ENCODE measurements around the gene ZNF678.

DNA sequence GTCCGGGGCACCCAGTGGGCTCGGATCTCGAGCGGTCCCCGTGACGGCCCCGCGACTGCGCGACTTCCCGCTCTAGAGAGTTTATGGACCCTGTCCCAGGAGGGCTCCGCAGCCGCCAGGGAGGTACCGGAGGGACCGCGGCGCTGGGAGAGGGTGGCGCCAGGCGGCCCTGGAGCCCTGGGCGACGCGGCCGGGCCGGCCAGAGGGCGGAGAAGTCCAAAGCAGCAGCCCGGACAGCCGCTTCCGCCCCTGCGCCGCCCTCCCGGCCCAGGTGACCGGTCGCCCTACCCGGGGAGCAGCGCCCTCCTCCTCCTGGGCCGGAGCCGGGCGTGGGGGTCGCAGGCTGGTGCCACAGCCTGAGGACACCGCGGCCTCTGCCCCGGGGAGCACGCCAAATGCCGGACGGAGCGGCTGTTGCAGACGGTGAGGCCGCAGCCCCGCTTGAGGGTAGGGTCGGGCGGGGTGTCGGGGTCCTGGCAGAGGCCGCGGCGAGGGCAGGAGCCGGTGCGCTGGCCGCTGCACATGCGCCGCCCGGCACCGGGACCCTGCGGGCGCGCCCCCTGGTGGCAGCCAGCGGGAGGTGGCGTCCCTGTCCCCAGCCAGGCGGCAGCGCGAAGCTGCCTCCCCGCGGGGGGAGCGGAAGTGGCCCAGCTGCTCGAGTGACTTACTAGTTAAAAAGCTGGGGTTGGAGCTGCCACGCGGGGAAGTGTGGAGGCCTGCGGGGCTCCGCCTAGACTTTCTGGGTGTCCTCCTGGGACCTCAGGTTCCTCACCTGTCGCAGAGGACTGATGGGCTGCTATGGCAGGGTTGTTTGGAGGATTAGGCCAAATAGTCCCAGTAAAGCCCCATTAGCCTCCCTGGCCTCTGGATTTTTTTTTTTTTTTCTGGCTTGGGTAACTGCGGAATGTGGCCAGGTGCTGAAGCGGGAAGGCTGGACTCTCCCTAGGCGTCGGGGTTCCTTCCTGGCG lies 20.9 kb upstream of the ZNF678 start:
- 0 out of 2 replicates have a peak, but pooled peaks have one; percentile 49 for TF ChIP-seq SUZ12 (IDR thresholded peaks at IDR 0.05; ENCODE audit: low read length)
- TF ChIP-seq SIN3A (conservative IDR thresholded peaks at IDR 0.05 in 1 of 2, IDR thresholded peaks at IDR 0.05 in 1 of 2; ENCODE audit: low read depth in 1 of 2, low read length in 2 of 2), result no peak; a peak in 1 of 4 replicates
- no peak for TF ChIP-seq CHD7 (IDR thresholded peaks at IDR 0.05; ENCODE audit: insufficient replicate concordance, low read length)
- TF ChIP-seq MAFK (IDR thresholded peaks at IDR 0.05; ENCODE audit: low read depth, low read length), result no peak
- peak; percentile 47 for TF ChIP-seq TAF1 (IDR thresholded peaks at IDR 0.05; ENCODE audit: low read depth, low read length)
- TF ChIP-seq SRF (IDR thresholded peaks at IDR 0.05; ENCODE audit: low read depth, low read length), result no peak

Measured in H1 (cell line).